B cell (primary cell): ENCODE results near the gene SLC20A1. TPM values are rescaled to one million over a fixed set of nuclear protein-coding genes. Genes with fewer than 3 reads are reported as not detected.

Source experiments
- ATAC-seq: fragments of 200-7000 bp; cut with Tn5 transposase; one replicate; pipeline ENCODE4 v1.10.0; 2021; ENCODE audit warnings: low read depth, mild to moderate bottlenecking, moderate number of reproducible peaks, moderate library complexity
- CTCF ChIA-PET: fragments of 350-600 bp; sonication (Branson Sonifier 250); formaldehyde crosslinking; loops from one replicate; lab custom pipeline; 2021; ENCODE audit warnings: antibody characterized with exemption, inconsistent platforms; lab: Charles Lee
- POLR2A ChIA-PET: fragments of 350-600 bp; sonication (Branson Sonifier 250); formaldehyde crosslinking; loops from one replicate; lab custom pipeline; 2021; ENCODE audit warnings: antibody characterized with exemption; lab: Charles Lee
- DNase-seq: peaks from one replicate; pipeline ENCODE4 v3.0.0; 2013
- H2AFZ ChIP-seq: 2 replicates; pipeline ENCODE4 v1.6.1; 2012; ENCODE audit warnings: mild to moderate bottlenecking, low read depth, low read length; ENCODE audit not compliant: insufficient read depth, poor library complexity, severe bottlenecking
- H3K27ac ChIP-seq, 2 donors: 1 replicate in 1 of 2; 2 replicates in 1 of 2; pipeline ENCODE4 v1.5.1; 2012 to 2013; ENCODE audit warnings: low read length in 2 of 2, mild to moderate bottlenecking in 2 of 2, moderate library complexity in 1 of 2
- H3K27me3 ChIP-seq, 4 experiments: fragments of 200-600 bp in 1 of 4; sonication (generic) in 1 of 4; replicated peaks in 1 of 4; 1 replicate in 2 of 4; 2 replicates in 2 of 4; pipeline versions ENCODE4 v1.6.1 to v1.7.0; 2013 to 2016; ENCODE audit warnings: low read length in 3 of 4, mild to moderate bottlenecking in 2 of 4, mixed read lengths in 1 of 4, moderate library complexity in 1 of 4; ENCODE audit not compliant: insufficient read depth in 4 of 4, control insufficient read depth in 3 of 4; ENCODE audit errors: control extremely low read depth in 1 of 4
- H3K36me3 ChIP-seq, 2 experiments: replicated peaks in 1 of 2; 1 replicate in 1 of 2; 2 replicates in 1 of 2; pipeline versions ENCODE4 v1.6.1 to v1.7.1; 2013; ENCODE audit warnings: low read length in 1 of 2; ENCODE audit not compliant: insufficient read depth in 2 of 2, control insufficient read depth in 1 of 2; ENCODE audit errors: control extremely low read depth in 1 of 2, extremely low read depth in 1 of 2
- H3K4me1 ChIP-seq, 2 donors: fragments of 200-600 bp in 1 of 2; sonication (generic) in 1 of 2; 1 replicate in 1 of 2; 2 replicates in 1 of 2; pipeline versions ENCODE4 v1.5.1 to v1.6.1; 2013 to 2017; ENCODE audit warnings: low read length in 2 of 2; ENCODE audit not compliant: control insufficient read depth in 2 of 2, insufficient read depth in 2 of 2
- H3K4me2 ChIP-seq: replicated peaks from 2 replicates; pipeline ENCODE3; 2012; ENCODE audit warnings: mild to moderate bottlenecking, low read depth, low read length; ENCODE audit not compliant: poor library complexity, severe bottlenecking
- H3K4me3 ChIP-seq, 5 experiments: fragments of 200-600 bp in 1 of 5; sonication (generic) in 1 of 5; 1 replicate in 3 of 5; 2 replicates in 2 of 5; pipeline versions ENCODE4 v1.5.1 to v1.7.0; 2011 to 2016; ENCODE audit warnings: low read length in 4 of 5, mild to moderate bottlenecking in 4 of 5, low read depth in 2 of 5, control low read depth in 1 of 5, moderate library complexity in 1 of 5; ENCODE audit not compliant: insufficient read depth in 1 of 5; ENCODE audit errors: control extremely low read depth in 1 of 5, extremely low read depth in 1 of 5
- H3K79me2 ChIP-seq: fragments of 200-600 bp; sonication (generic); one replicate; pipeline ENCODE4 v1.6.0; 2016; ENCODE audit warnings: low read length; ENCODE audit not compliant: control insufficient read depth, insufficient read depth
- H3K9ac ChIP-seq: fragments of 200-600 bp; sonication (generic); 2 replicates; pipeline ENCODE4 v1.6.1; 2017; ENCODE audit warnings: mild to moderate bottlenecking, low read length, moderate library complexity
- H3K9me3 ChIP-seq, 3 donors: one replicate each; pipeline versions ENCODE4 v1.6.1 to v1.7.1; 2013; ENCODE audit warnings: low read length in 2 of 3; ENCODE audit not compliant: control insufficient read depth in 2 of 3, insufficient read depth in 1 of 3; ENCODE audit errors: control extremely low read depth in 1 of 3
- H4K20me1 ChIP-seq: 2 replicates; pipeline ENCODE4 v1.6.0; 2012; ENCODE audit warnings: mild to moderate bottlenecking, low read length; ENCODE audit not compliant: insufficient read depth, control insufficient read depth, poor library complexity, severe bottlenecking
- H3K27ac Mint-ChIP-seq: one replicate; pipeline ENCODE4 v1.8.0; 2021; ENCODE audit warnings: mixed read lengths
- H3K27me3 Mint-ChIP-seq: one replicate; pipeline ENCODE4 v1.8.0; 2021; ENCODE audit warnings: mixed read lengths
- H3K4me1 Mint-ChIP-seq: one replicate; pipeline ENCODE4 v1.8.0; 2021; ENCODE audit warnings: mixed read lengths
- H3K4me3 Mint-ChIP-seq: one replicate; pipeline ENCODE4 v1.8.0; 2021; ENCODE audit warnings: mixed read lengths
- H3K9me3 Mint-ChIP-seq: one replicate; pipeline ENCODE4 v1.8.0; 2022; ENCODE audit warnings: mixed read lengths; ENCODE audit not compliant: insufficient read depth
- EZH2 ChIP-seq: IDR thresholded peaks from 2 replicates; pipeline ENCODE4 v1.6.1; 2012; ENCODE audit warnings: borderline replicate concordance, low read depth, mild to moderate bottlenecking, moderate library complexity, low read length; ENCODE audit not compliant: insufficient read depth, poor library complexity, severe bottlenecking
- WGBS: methylation state at CpG from one replicate; pipeline ENCODE4 v1.1.5; 2013; ENCODE audit warnings: missing lambda C conversion rate; ENCODE audit not compliant: insufficient coverage; 5-methylcytosine and 5-hydroxymethylcytosine counted together
- intact Hi-C: fragments of 100-400 bp; cut with micrococcal nuclease; formaldehyde crosslinking; loops from one replicate; pipeline ENCODE4 v1.10.0; 2022
- polyA plus RNA-seq: library from polyadenylated mRNA; depleted of rRNA; stranded (reverse); fragments of >200 nt; gene quantifications from 2 replicates; pipeline ENCODE4 v1.2.3, GENCODE V29; 2012
- total RNA-seq, 2 donors: library from RNA; stranded (reverse); fragments of 120-200 nt in 1 of 2; gene quantifications; 1 replicate in 1 of 2; 2 replicates in 1 of 2; pipeline versions ENCODE4 v1.2.3 to v1.2.4, GENCODE V29; 2013 to 2022
- TF ChIP-seq, protein P1 (sequence below): fragments of 200-600 bp; IDR thresholded peaks from one replicate; pipeline ENCODE4 v1.8.0; 2022; ENCODE audit warnings: antibody characterized with exemption, mild to moderate bottlenecking

SLC20A1 gene
- total and polyA plus RNA-seq, 2 donors (not counting 1 experiment from before 2014, with no cell fraction given): 16.1 to 54.9 TPM

DNA sequence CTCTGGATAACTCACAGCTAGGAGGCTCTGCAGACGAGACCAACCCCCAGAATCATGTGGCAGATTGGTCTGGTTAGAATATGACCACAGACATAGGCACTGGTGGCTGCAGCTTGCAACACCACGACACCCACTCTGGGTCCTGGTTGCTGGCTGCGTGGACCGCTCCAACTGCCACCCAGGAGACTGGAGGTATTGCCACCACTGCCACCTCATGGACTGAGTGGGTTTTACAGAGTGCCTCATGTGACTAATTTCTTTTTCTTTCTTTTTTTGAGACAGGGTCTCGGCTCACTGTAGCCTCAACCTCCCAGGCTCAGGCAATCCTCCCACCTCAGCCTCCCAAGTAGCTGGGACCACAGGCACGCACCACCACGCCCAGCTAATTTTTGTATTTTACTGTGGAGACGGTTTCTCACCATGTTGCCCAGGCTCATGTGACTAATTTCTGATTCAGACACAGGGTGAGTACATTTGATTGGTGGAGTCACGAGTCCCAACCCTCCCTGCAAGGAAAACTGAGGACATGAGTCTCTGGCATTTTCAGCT, 45.2 kb downstream of the SLC20A1 start:
- H3K4me3 Mint-ChIP-seq: peak overlapping the region; percentile 69
- ATAC-seq (peak; percentile 91), DNase-seq (peak; percentile 73)
- Histone ChIP-seq H3K79me2 (no peaks in the 10 kb centered on the region), H3K4me2 (peak overlapping the region; percentile 54), H3K27ac (no peak overlapping the region), H4K20me1 (no peaks in the 10 kb centered on the region), H3K36me3 (no peaks in the 10 kb centered on the region), H3K4me3 (peak overlapping the region in 1 of 5 experiments; percentile 18), H3K27me3 (no peaks in the 10 kb centered on the region), H3K4me1 (peaks cover 5 to 30% of the 10 kb centered on the region in 2 donors), H3K9ac (peak overlapping the region; percentile 31), H2AFZ (peak overlapping the region; percentile 78), H3K9me3 (no peaks in the 10 kb centered on the region)
- intact Hi-C loops: loop anchor here (1.0 to 5.0 kb wide), 2 partner anchors 36 to 65 kb away; no protein-coding TSS in a partner anchor
- H3K27ac Mint-ChIP-seq: peak overlapping the region; percentile 68
- peaks cover 23% of the 10 kb centered on the region for H3K4me1 Mint-ChIP-seq
- ChIA-PET CTCF (interaction anchor here (0.7 to 7.6 kb wide), 15 partner anchors 9 to 210 kb away, joined by 3 to 114 read pairs (median 6); partner anchors contain the start of gene SLC20A1), POLR2A (interaction anchor here (0.9 to 1.4 kb wide), 3 partner anchors 17 to 64 kb away, joined by 3 to 4 read pairs (median 3); no protein-coding TSS in a partner anchor)
- no peak for TF ChIP-seq EZH2
- TF ChIP-seq, protein P1, sequence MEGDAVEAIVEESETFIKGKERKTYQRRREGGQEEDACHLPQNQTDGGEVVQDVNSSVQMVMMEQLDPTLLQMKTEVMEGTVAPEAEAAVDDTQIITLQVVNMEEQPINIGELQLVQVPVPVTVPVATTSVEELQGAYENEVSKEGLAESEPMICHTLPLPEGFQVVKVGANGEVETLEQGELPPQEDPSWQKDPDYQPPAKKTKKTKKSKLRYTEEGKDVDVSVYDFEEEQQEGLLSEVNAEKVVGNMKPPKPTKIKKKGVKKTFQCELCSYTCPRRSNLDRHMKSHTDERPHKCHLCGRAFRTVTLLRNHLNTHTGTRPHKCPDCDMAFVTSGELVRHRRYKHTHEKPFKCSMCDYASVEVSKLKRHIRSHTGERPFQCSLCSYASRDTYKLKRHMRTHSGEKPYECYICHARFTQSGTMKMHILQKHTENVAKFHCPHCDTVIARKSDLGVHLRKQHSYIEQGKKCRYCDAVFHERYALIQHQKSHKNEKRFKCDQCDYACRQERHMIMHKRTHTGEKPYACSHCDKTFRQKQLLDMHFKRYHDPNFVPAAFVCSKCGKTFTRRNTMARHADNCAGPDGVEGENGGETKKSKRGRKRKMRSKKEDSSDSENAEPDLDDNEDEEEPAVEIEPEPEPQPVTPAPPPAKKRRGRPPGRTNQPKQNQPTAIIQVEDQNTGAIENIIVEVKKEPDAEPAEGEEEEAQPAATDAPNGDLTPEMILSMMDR: peak; percentile 71
- H3K9me3 Mint-ChIP-seq: no peaks in the 10 kb centered on the region
- H3K27me3 Mint-ChIP-seq: no peaks in the 10 kb centered on the region
- WGBS: 17% methylated on average over 7 of the region's 9 CpGs

DNA sequence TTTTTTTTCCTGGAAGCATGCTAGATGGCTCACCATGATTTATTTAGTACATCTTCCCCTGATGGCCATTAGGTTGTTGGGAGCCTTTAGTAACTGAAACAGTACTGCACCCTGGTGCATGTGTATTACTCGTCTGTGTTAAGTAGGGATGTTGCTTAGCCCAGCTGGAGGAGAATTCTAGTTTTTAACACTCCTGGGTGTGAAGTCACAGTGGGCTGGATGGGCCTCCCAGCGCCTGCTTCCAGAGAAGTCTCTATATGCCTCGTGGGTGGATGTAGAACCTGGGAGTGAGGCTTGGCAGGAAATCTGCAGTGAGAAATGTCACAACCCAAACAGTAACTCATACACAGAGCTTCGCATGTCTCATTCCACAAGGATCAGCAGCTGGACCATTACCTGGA, 46.1 kb downstream of the SLC20A1 start:
- Mint-ChIP-seq H3K27ac (no peak overlapping the region), H3K4me3 (no peak overlapping the region), H3K9me3 (no peaks in the 10 kb centered on the region), H3K27me3 (no peaks in the 10 kb centered on the region), H3K4me1 (peaks cover 17% of the 10 kb centered on the region)
- H3K9ac ChIP-seq: no peak overlapping the region
- ChIA-PET CTCF (interaction anchor here (1.2 to 7.6 kb wide), 9 partner anchors 9 to 211 kb away, joined by 3 to 114 read pairs (median 9); partner anchors contain the start of gene SLC20A1), POLR2A (interaction anchor here (1.4 kb wide), 1 partner anchor 16 kb away, joined by 4 read pairs; no protein-coding TSS in a partner anchor)
- 73% methylated on average over 3 of the region's 4 CpGs for WGBS
- H3K4me3 ChIP-seq: no peak overlapping the region
- H2AFZ ChIP-seq: no peak overlapping the region
- no peak overlapping the region for H3K4me2 ChIP-seq
- no peaks in the 10 kb centered on the region for H3K79me2 ChIP-seq
- DNase-seq (no peak), ATAC-seq (no peak)
- TF ChIP-seq EZH2: no peak
- TF ChIP-seq, protein P1: no peak
- H3K9me3 ChIP-seq: no peaks in the 10 kb centered on the region
- peaks cover 0 to 23% of the 10 kb centered on the region in 2 donors for H3K4me1 ChIP-seq
- H4K20me1 ChIP-seq: no peaks in the 10 kb centered on the region
- no peaks in the 10 kb centered on the region for H3K27me3 ChIP-seq
- no peak overlapping the region for H3K27ac ChIP-seq
- intact Hi-C loops: loop anchor here (1.0 to 5.0 kb wide), 2 partner anchors 35 to 66 kb away; no protein-coding TSS in a partner anchor
- H3K36me3 ChIP-seq: no peaks in the 10 kb centered on the region
